ENCODE results near the gene FAHD2A.
"Not testable (repeated sequence)": the region's sequence is repeated elsewhere in the genome, so short reads cannot be mapped to it uniquely, and the experiment has no call there.

The FAHD2A gene

DNA sequence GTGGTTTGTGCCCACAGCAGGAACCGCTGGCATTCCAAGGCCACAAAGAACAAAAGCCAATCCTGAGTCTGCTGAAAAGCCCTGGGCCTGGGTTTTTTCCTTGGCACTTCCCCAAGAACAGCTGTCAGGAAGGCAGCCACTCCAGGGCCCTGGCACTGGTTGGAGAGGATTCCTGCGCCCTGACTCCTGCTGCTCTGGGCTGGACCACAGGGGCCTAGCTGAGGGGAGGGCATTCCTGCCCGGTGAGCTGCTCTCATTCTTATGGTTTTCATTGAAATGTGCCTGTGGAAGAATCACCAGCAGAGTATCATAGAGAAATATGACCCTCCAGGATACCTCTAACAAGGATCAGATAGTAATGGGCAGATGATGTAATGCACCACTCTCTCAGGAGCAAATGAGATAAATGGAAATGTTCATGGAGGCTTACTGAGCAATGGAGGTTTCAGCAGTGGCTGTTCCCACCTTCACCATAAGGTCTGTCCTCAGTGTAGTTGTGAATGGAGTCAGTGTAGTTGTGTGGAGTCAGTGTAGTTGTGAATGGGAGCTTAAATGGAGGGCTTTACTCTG lies 32.1 kb downstream of the FAHD2A start:
- H3K4me3 ChIP-seq (ENCODE audit: low read depth in 1 of 5, low read length in 5 of 5); H3K9ac ChIP-seq (ENCODE audit: low read length in 5 of 5); H3K27ac ChIP-seq (ENCODE audit: low read depth, low read length); H3K27me3 ChIP-seq (ENCODE audit: control insufficient read depth in 5 of 5, insufficient read depth in 4 of 5, low read length in 5 of 5); H3K9me3 ChIP-seq (ENCODE audit: control insufficient read depth in 5 of 5, low read length in 5 of 5); H3K36me3 ChIP-seq (ENCODE audit: control insufficient read depth in 5 of 5, insufficient read depth in 5 of 5, low read length in 5 of 5); H3K4me1 ChIP-seq (ENCODE audit: control insufficient read depth in 5 of 5, insufficient read depth in 5 of 5, low read length in 5 of 5): not testable (repeated sequence)

DNA sequence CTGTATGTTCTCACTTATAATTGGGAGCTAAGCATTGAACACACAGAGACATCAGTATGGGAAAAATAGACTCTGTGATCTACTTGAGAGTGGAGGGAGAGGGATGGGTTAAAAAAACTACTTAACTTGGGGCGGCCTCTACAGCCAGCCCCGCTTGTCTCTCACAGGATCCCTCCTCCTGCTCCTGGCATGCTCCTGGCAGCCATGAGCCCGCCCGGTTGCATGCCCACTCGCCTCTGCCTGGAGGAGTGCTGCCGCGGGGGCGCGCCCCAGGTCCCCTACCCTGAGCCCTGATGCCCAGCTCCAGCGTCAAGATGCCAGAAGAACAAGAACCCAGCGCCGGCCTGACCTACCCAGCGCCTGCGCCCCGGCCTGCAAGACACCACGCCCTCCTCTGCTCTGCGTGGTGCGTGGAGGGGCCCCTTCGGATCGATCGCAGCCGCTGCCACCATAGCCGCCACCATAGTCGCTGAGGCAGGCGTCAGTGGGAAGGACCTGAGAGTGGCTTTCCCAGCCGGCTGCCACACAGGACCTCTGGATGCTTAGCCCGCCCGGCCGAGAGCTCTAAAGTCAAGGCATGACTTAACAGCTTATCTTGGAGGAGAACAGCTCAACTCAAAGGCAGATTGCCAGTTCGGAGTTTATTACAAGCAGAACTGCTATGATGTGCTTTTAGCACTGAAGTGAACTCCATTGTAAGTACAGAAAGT lies 32.8 kb downstream of the FAHD2A start:
- H3K27ac ChIP-seq (ENCODE audit: low read depth, low read length); H3K4me3 ChIP-seq (ENCODE audit: low read depth in 1 of 5, low read length in 5 of 5); H3K27me3 ChIP-seq (ENCODE audit: control insufficient read depth in 5 of 5, insufficient read depth in 4 of 5, low read length in 5 of 5); H3K4me1 ChIP-seq (ENCODE audit: control insufficient read depth in 5 of 5, insufficient read depth in 5 of 5, low read length in 5 of 5); H3K9me3 ChIP-seq (ENCODE audit: control insufficient read depth in 5 of 5, low read length in 5 of 5); H3K9ac ChIP-seq (ENCODE audit: low read length in 5 of 5); H3K36me3 ChIP-seq (ENCODE audit: control insufficient read depth in 5 of 5, insufficient read depth in 5 of 5, low read length in 5 of 5): not testable (repeated sequence)

DNA sequence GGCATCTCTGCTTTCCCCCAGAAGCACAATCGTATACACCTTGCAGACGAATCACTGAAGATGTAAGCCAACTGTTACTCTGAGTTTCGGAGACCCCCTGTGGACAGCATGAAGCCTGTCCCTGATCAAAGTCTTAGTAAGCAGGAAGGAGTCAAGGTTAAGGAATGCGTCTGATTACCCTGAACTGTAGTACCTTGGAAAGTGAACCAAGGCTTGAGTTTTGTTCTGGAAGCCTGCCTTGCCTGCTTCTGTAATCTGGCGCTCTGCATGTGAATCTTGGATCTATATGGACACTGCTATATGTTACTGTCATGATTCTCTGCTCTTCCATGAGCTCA lies 33.3 kb downstream of the FAHD2A start:
- not testable (repeated sequence) for H3K27ac ChIP-seq (ENCODE audit: low read depth, low read length); H3K9me3 ChIP-seq (ENCODE audit: control insufficient read depth in 5 of 5, low read length in 5 of 5); H3K4me1 ChIP-seq (ENCODE audit: control insufficient read depth in 5 of 5, insufficient read depth in 5 of 5, low read length in 5 of 5); H3K4me3 ChIP-seq (ENCODE audit: low read depth in 1 of 5, low read length in 5 of 5); H3K27me3 ChIP-seq (ENCODE audit: control insufficient read depth in 5 of 5, insufficient read depth in 4 of 5, low read length in 5 of 5); H3K9ac ChIP-seq (ENCODE audit: low read length in 5 of 5); H3K36me3 ChIP-seq (ENCODE audit: control insufficient read depth in 5 of 5, insufficient read depth in 5 of 5, low read length in 5 of 5)

GRCh38 chr2:95442474-95443099 lies 40.1 kb downstream of the FAHD2A start:
- not testable (repeated sequence) for H3K4me1 ChIP-seq (ENCODE audit: control insufficient read depth in 5 of 5, insufficient read depth in 5 of 5, low read length in 5 of 5); H3K27me3 ChIP-seq (ENCODE audit: control insufficient read depth in 5 of 5, insufficient read depth in 4 of 5, low read length in 5 of 5); H3K4me3 ChIP-seq (ENCODE audit: low read depth in 1 of 5, low read length in 5 of 5); H3K36me3 ChIP-seq (ENCODE audit: control insufficient read depth in 5 of 5, insufficient read depth in 5 of 5, low read length in 5 of 5); H3K27ac ChIP-seq (ENCODE audit: low read depth, low read length); H3K9ac ChIP-seq (ENCODE audit: low read length in 5 of 5); H3K9me3 ChIP-seq (ENCODE audit: control insufficient read depth in 5 of 5, low read length in 5 of 5)

- not testable (repeated sequence) for H3K36me3 ChIP-seq (ENCODE audit: control insufficient read depth in 5 of 5, insufficient read depth in 5 of 5, low read length in 5 of 5); H3K27ac ChIP-seq (ENCODE audit: low read depth, low read length); H3K9ac ChIP-seq (ENCODE audit: low read length in 5 of 5); H3K27me3 ChIP-seq (ENCODE audit: control insufficient read depth in 5 of 5, insufficient read depth in 4 of 5, low read length in 5 of 5); H3K9me3 ChIP-seq (ENCODE audit: control insufficient read depth in 5 of 5, low read length in 5 of 5); H3K4me1 ChIP-seq (ENCODE audit: control insufficient read depth in 5 of 5, insufficient read depth in 5 of 5, low read length in 5 of 5); H3K4me3 ChIP-seq (ENCODE audit: low read depth in 1 of 5, low read length in 5 of 5)
These were observed 42.8 kb downstream of the FAHD2A start for GRCh38 chr2:95445317-95445716.

- not testable (repeated sequence) for H3K9me3 ChIP-seq (ENCODE audit: control insufficient read depth in 5 of 5, low read length in 5 of 5); H3K27me3 ChIP-seq (ENCODE audit: control insufficient read depth in 5 of 5, insufficient read depth in 4 of 5, low read length in 5 of 5); H3K36me3 ChIP-seq (ENCODE audit: control insufficient read depth in 5 of 5, insufficient read depth in 5 of 5, low read length in 5 of 5); H3K27ac ChIP-seq (ENCODE audit: low read depth, low read length); H3K4me1 ChIP-seq (ENCODE audit: control insufficient read depth in 5 of 5, insufficient read depth in 5 of 5, low read length in 5 of 5); H3K9ac ChIP-seq (ENCODE audit: low read length in 5 of 5); H3K4me3 ChIP-seq (ENCODE audit: low read depth in 1 of 5, low read length in 5 of 5)
These were observed 60.8 kb downstream of the FAHD2A start for GRCh38 chr2:95463292-95463691.

All from subcutaneous abdominal adipose tissue (tissue), 5 donors.